GM12892 (cell line): ENCODE results near the gene ATG10.

Source experiments
- DNase-seq: peaks from one replicate; pipeline ENCODE4 v3.0.0; 2011; ENCODE audit not compliant: insufficient read length
- FAIRE-seq: peaks from 2 replicates; lab custom pipeline; 2011; peaks lifted over from hg19 to GRCh38; lab: Jason Lieb, UNC
- POLR2A ChIP-seq: IDR thresholded peaks from 2 replicates; pipeline ENCODE4 v1.6.1; 2011; ENCODE audit warnings: low read depth, low read length, control low read depth
- POLR2AphosphoS5 ChIP-seq: IDR thresholded peaks from 2 replicates; pipeline ENCODE4 v1.6.1; 2011; ENCODE audit warnings: low read depth, low read length, control low read depth
- TAF1 ChIP-seq: IDR thresholded peaks from 2 replicates; pipeline ENCODE4 v1.6.1; 2011; ENCODE audit warnings: low read depth, mild to moderate bottlenecking, control low read depth, low read length, borderline replicate concordance

The ATG10 gene

DNA sequence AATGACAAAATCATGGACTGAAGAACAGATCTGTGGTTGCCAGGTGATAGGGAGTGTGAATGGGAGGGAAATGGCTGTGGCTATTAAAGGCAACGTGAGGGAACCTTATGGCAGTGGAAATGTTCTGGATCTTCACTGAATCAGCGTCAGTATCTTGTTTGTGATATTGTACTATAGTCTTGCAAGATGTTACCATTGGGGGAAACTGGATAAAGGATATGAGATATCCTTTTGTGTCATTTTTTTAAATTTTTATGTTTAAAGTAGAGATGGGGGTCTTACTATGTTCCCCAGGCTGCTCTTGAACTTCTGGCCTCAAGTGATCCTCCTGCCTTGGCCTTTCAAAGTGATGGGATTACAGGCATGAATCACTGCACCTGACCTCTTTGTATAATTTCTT lies 210.8 kb downstream of the ATG10 start:
- no peak for DNase-seq
- TF ChIP-seq POLR2A (no peak), POLR2AphosphoS5 (no peak), TAF1 (no peak)
- FAIRE-seq = peak; percentile 5

DNA sequence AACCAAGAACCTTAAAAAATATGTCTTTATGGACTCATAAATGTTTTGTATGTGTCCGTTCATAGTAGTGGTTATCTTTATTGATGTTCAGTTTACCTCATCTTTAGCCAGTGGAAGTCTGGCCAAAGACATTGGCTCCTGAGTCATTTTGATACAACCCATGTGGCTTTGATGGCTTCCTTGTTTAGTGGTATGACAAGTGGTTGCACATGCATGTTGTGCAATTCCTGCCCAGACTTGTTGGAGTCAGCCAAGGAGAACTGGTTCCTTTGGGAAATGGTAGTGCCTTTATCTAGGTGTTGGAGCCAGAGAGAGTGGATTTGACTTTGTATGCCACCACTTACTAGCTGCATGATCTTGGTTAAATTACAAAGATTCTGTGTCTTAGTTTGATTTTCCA lies 212.0 kb downstream of the ATG10 start:
- no peak for FAIRE-seq
- no peak for DNase-seq
- TF ChIP-seq POLR2A (no peak), TAF1 (no peak)

DNA sequence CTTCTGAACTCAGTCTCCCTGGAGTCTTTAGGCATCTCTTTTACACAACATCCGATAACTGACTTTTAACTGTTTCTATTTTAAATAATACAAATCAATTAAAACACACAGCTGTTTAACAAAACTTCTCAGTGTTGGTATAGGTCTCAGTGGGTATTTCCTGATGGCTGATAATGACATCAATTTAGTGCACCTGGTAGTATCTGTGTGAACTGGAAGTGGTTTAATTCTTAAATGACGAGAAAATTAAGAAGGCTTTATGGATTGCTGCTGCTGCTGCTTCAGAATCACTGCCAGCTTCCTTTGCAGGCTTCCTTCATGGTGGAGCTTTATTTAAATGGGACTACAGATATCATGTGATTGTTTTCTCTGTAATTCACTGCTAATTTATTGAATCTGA lies 214.0 kb downstream of the ATG10 start:
- DNase-seq (no peak), FAIRE-seq (no peak)
- no peak for TF ChIP-seq POLR2A
- TF ChIP-seq TAF1 = no peak
- no peak for TF ChIP-seq POLR2AphosphoS5

DNA sequence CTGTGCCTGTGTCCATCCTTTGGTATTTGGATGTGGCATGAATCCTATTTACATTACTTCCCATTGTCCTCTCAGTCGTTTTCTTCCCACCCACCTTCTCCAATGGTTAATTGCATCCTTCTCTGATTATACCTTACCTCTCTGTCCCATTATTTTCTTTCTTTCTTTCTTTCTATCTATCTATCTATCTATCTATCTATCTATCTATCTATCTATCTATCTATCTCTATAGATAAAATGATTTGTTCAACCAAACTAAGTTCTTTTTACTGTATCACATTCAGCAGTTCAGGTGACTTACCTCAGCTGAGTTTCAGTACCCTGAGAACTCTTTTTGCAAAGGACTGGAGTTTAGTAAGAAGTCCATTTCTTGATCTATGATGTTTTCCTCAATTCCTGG lies 225.7 kb downstream of the ATG10 start:
- TF ChIP-seq POLR2A (no peak), TAF1 (no peak), POLR2AphosphoS5 (no peak)
- FAIRE-seq = no peak
- DNase-seq = no peak

DNA sequence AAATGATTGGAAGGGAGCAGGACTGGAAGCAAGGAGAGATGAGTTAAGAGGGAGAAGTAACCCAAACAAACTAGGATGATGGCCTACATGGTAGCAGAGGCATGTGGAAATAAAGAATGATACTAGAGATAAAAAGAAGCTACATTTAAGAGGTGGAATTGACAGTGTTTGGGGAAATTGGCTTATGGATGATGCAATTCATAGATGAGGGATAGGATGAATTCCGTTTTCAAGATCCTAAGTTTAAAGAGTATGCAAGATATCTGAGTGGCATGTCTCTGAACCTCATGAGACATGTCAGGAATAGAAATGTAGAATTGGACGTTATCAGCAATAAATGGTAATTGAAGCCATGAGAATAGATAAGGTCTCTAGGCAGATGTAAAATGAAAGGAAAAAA lies 232.7 kb downstream of the ATG10 start:
- FAIRE-seq (no peak), DNase-seq (no peak)
- TF ChIP-seq POLR2A (no peak), POLR2AphosphoS5 (no peak), TAF1 (no peak)

DNA sequence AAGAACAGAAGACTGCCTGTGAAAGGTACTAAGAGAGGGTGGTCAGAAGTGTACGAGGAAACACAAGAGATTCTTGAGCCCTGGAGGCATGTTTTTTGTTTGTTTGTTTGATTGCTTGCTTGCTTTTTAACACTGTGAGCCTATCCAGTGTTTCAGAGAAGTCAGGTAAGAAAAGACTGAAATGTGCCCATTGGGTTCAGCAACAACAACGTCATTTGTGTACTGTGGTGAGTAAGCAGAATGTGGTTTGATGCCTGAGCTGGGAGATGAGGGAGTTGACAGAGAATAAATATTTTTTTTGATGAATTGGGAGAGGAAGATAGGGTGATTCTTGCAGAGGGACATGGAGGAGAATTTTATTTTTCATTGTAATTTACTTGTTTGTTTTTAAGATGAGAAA lies 233.2 kb downstream of the ATG10 start:
- FAIRE-seq (no peak), DNase-seq (no peak)
- no peak for TF ChIP-seq TAF1
- no peak for TF ChIP-seq POLR2AphosphoS5
- TF ChIP-seq POLR2A = no peak

DNA sequence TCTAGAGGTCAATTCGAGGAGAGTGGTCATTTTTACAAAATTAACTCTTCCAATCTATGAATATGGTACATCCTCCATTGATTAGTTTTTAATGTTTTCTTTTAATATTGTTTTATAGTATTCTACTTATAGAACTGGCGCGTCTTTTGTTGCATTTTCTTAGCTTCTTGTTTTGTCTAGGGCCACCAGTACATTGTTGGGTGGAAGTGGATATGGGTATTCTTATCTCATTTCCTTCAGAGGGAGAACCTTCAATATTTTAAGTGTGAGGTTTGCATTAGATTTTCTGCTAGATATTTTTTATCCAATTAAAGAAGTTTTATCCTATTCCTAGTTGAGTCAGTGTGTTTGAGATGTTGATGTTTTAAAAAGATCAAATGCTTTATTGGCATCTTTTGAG lies 236.5 kb downstream of the ATG10 start:
- TF ChIP-seq TAF1 (no peak), POLR2A (no peak), POLR2AphosphoS5 (no peak)
- DNase-seq (no peak), FAIRE-seq (no peak)

DNA sequence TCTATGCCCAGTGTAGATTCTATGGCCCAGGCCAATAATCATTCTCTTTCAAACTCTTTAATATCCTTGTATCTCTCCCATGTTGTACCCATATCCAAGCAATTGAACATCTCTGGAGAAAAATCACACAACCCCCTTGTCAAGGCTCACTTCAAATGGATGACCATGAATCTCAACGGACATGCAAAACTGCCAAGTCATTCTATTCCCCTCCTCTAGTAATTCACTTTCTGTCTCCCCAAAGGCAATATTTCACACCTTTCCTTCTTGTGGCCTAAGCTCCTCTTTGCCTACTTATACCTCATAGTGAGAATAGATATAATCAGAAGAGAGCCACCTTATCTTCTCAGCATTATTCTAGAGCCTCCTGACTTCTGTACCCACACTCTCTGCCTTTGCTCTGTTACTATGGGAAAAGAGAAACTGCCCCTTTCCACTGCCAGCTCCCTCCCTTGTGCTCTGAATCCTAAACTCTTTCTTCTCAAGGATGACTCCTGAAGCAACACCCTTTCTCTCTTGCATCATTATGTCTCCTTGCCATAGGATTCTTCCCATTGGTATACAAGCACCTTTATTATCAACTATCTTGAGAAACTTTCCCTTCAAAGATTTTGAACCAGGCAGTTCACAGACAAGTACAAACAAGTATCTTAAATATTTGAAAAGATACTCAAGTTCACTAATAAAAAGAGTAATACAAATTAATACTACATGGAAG lies 240.2 kb downstream of the ATG10 start:
- TF ChIP-seq POLR2A = no peak
- no peak for TF ChIP-seq POLR2AphosphoS5
- no peak for TF ChIP-seq TAF1
- DNase-seq (no peak), FAIRE-seq (no peak)

DNA sequence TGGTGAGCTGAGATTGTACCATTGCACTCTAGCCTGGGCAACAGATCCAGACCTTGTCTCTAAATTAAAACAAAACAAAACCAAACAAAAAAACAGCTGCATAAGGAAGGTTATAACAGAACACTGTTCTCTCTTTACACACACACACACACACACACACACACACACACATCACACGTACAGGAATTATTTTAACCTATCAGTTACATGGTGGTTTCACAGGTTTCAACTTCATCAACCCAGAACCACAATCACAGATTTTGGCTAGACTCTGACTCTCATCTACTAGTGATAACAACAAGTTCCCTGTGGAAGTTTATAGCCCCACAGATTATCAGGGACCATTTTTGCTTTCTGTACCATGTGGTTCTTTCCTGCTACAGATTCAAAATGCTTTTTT lies 246.1 kb downstream of the ATG10 start:
- no peak for FAIRE-seq
- no peak for DNase-seq
- no peak for TF ChIP-seq POLR2AphosphoS5
- TF ChIP-seq POLR2A = no peak

DNA sequence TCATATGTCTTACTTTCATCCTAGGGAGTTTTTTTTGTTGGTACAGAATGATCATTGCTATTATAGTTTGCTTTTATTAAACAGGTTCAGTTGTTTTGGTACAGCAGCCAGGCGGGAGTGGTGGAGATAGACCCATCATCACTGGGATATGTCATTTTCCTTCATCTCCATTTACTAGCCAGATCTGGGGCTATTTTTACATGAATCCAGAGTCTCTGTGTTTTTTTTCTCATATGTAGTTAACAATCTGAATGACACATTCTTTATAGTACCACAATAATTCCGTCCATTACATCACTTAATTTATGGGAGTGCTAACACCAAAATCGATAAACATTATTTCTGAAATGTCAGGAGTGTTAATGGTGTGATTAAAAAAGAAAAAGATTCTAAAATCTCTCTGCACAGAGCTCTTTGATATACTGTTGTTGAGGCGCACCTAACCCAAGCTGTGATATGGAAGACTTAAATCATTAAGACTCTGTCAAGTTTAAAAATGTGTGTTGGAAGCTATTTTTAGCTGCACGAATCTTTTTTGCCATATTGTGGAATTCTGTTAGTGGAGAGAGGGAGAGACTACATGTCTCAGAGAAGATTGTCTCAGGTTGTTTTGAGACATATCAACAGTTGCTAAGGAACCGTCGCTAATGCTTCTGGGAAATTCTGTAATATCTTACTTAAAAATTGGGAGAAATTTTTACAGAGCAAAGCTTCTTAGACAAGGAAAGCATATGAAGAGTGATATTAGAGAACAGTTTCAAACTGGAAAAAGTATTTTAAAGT lies 246.7 kb downstream of the ATG10 start:
- TF ChIP-seq POLR2A (no peak), POLR2AphosphoS5 (no peak), TAF1 (no peak)
- FAIRE-seq (no peak), DNase-seq (no peak)

DNA sequence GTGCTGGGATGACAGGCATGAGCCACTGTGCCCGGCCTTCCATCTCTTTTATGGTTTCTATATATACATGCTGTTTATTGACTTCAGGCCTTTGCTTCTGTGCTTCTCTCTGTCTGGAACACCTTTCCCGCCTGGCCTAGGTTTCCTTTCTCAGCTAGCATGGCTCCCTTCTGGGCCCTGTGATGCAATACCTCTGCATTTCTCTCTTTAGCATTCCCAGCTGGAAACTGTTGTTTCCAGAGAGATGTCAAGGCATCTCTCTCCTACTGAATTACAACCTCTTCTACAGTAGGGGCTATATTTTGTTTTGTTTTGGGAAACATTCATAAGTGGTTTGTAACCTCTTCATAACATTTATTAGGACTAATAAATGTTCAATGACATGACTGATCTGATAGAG lies 249.2 kb downstream of the ATG10 start:
- no peak for FAIRE-seq
- TF ChIP-seq TAF1 (no peak), POLR2A (no peak), POLR2AphosphoS5 (no peak)
- DNase-seq = no peak
